Regular cardiac myocyte (primary cell): Measurements from ENCODE around the gene FST. TPM values are rescaled to one million over a fixed set of nuclear protein-coding genes. Genes with fewer than 3 reads are reported as not detected.

ENCODE experiments used
- total RNA-seq: library from RNA; depleted of rRNA; stranded (reverse); fragments of >200 nt; gene quantifications from 2 replicates; pipeline ENCODE4 v1.2.3, GENCODE V29; 2014

FST gene
- total RNA-seq = 205 and 256 TPM in 2 replicates

GRCh38 chr5:53480416-53481158, at the start of gene FST:
FST (plus strand) TSS chr5:53480629; CDS start chr5:53480792, 163 bp downstream.

Other genes with a start within 250 kb of the FST start
- 99.8 and 112 TPM in 2 replicates for gene NDUFS4, start 80.0 kb downstream of the FST start, total RNA-seq